Left lung (tissue), 10 donors: ENCODE measurements around the gene GPC6. TPM values are rescaled to one million over a fixed set of nuclear protein-coding genes. Genes with fewer than 3 reads are reported as not detected.
A peak's percentile ranks its signal among the peaks of the same experiment; 100 is the strongest.

Source experiments
- ATAC-seq: fragments of 200-7000 bp; cut with Tn5 transposase; one replicate; pipeline ENCODE4 v1.9.1; 2020; ENCODE audit warnings: moderate library complexity
- DNase-seq, 4 donors: peaks; one replicate each; pipeline ENCODE4 v3.0.0-alpha.2; 2013 to 2020
- H3K27ac ChIP-seq, 2 donors: fragments of 200-600 bp; sonication (generic) in 1 of 2; one replicate each; pipeline versions ENCODE4 v1.5.0 to v1.8.0; 2020 to 2021
- H3K27me3 ChIP-seq, 2 donors: fragments of 200-600 bp; sonication (generic) in 1 of 2; one replicate each; pipeline versions ENCODE4 v1.5.0 to v1.8.0; 2020 to 2021
- H3K36me3 ChIP-seq, 2 donors: fragments of 200-600 bp; sonication (generic) in 1 of 2; one replicate each; pipeline versions ENCODE4 v1.5.0 to v1.8.0; 2020 to 2021
- H3K4me1 ChIP-seq, 2 donors: fragments of 200-600 bp; one replicate each; pipeline ENCODE4 v1.8.0; 2021
- H3K4me3 ChIP-seq, 2 donors: fragments of 200-600 bp; sonication (generic) in 1 of 2; one replicate each; pipeline versions ENCODE4 v1.5.0 to v1.8.0; 2020 to 2021; ENCODE audit warnings: mild to moderate bottlenecking in 1 of 2
- H3K9me3 ChIP-seq, 2 donors: fragments of 200-600 bp; sonication (generic) in 1 of 2; one replicate each; pipeline versions ENCODE4 v1.5.0 to v1.8.0; 2020 to 2021
- intact Hi-C, 2 donors: fragments of 100-400 bp; cut with DNase I; formaldehyde crosslinking; loops; one replicate each; pipeline versions ENCODE4 v1.11.2 to v1.14.2; 2022
- polyA plus RNA-seq, 6 donors: library from polyadenylated mRNA; unstranded; fragments of 120-200 nt; gene quantifications; one replicate each; pipeline ENCODE4 v1.2.1, GENCODE V29; 2013; ENCODE audit not compliant: insufficient read length in 6 of 6
- total RNA-seq, 2 donors: library from RNA; stranded (reverse); fragmentation: NEBNext Ultra II Directional; extraction: Animal tissue kit (Norgen Biotek cat#: 25700); gene quantifications; one replicate each; pipeline ENCODE4 v1.2.1, GENCODE V29; 2021
- TF ChIP-seq, protein P1 (sequence below), 2 donors: fragments of 200-600 bp; sonication (generic) in 1 of 2; IDR thresholded peaks; one replicate each; pipeline versions ENCODE4 v1.5.0 to v1.8.0; 2021; ENCODE audit warnings: antibody characterized with exemption in 2 of 2
- donor health status: DM: no; HTN: yes; CAD: no.
- donor health status: DM: no; HTN: no; CAD: no.

GPC6 gene
- total and polyA plus RNA-seq, 8 donors: 9.6 to 25.8 (median 21.1) TPM

DNA sequence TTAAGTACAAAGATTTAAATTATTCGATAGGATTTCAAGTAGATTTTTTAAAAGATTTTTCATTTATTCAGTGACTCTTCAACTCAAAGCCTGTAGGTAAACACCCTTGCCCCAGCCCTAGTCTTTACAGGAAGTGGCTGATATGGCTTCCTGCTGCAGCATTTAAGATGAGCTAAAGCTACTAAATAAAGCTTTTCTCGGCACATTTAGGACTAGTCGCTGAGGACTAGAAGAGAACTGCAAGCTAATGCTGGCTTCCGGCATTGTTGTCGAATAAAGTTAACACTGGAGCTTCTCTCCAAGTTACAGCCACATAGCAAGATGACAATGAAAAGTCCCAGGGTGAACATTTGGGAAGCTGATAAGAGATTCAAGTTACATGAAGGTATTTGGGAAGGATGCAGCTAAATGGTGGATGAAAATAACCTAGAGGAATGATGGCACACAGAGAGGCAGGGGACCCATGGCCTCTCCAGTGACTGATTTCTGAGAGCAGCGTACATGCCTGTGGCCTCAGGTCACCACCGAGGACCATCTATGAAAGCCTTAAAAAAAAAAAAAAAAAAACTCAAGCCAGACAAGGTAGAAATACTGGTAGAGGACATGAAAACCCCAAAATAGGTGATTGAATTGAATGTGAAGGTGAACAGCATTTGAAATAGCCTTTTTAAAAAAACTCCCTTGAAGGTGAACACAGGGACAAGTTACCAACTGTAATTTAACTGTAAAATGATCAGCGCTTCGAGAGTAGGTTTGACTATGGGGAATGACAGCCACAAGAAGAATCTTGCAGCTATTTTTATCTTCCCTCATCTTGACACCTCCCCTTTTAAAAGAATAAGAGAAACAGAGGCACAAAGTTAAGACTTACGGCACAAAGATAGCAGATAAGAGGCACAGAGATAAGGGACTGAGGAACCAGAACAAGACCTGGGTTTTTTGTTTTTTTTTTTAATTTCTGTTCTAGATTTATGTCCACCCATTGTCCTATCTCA lies 1097.5 kb downstream of the GPC6 start:
- H3K36me3 ChIP-seq: no peaks in the 10 kb centered on the region
- H3K9me3 ChIP-seq: no peaks in the 10 kb centered on the region
- no peaks in the 10 kb centered on the region for H3K4me1 ChIP-seq
- DNase-seq (no peak), ATAC-seq (no peak)
- peaks cover 0 to 7% of the 10 kb centered on the region in 2 donors for H3K27me3 ChIP-seq
- TF ChIP-seq, protein P1, sequence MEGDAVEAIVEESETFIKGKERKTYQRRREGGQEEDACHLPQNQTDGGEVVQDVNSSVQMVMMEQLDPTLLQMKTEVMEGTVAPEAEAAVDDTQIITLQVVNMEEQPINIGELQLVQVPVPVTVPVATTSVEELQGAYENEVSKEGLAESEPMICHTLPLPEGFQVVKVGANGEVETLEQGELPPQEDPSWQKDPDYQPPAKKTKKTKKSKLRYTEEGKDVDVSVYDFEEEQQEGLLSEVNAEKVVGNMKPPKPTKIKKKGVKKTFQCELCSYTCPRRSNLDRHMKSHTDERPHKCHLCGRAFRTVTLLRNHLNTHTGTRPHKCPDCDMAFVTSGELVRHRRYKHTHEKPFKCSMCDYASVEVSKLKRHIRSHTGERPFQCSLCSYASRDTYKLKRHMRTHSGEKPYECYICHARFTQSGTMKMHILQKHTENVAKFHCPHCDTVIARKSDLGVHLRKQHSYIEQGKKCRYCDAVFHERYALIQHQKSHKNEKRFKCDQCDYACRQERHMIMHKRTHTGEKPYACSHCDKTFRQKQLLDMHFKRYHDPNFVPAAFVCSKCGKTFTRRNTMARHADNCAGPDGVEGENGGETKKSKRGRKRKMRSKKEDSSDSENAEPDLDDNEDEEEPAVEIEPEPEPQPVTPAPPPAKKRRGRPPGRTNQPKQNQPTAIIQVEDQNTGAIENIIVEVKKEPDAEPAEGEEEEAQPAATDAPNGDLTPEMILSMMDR (IDR thresholded peaks at IDR 0.05): no peak
- intact Hi-C loops: no loop called here
- peak overlapping the region in 1 of 2 donors; percentile 39 for H3K27ac ChIP-seq
- no peak overlapping the region for H3K4me3 ChIP-seq

- Histone ChIP-seq H3K27ac (no peak overlapping the region), H3K4me1 (peaks cover 0 to 2% of the 10 kb centered on the region in 2 donors), H3K36me3 (no peaks in the 10 kb centered on the region), H3K27me3 (peaks cover 0 to 7% of the 10 kb centered on the region in 2 donors), H3K9me3 (no peaks in the 10 kb centered on the region), H3K4me3 (no peak overlapping the region)
- DNase-seq (no peak), ATAC-seq (no peak)
- intact Hi-C loops: no loop called here
- TF ChIP-seq, protein P1 (IDR thresholded peaks at IDR 0.05): no peak
Measured at GRCh38 chr13:94324767-94325540, 1098.3 kb downstream of the GPC6 start.

- H3K4me1 ChIP-seq: peaks cover 0 to 4% of the 10 kb centered on the region in 2 donors
- intact Hi-C loops: no loop called here
- H3K36me3 ChIP-seq: no peaks in the 10 kb centered on the region
- H3K4me3 ChIP-seq: no peak overlapping the region
- TF ChIP-seq, protein P1 (IDR thresholded peaks at IDR 0.05): no peak
- no peaks in the 10 kb centered on the region for H3K9me3 ChIP-seq
- DNase-seq (no peak), ATAC-seq (no peak)
- H3K27ac ChIP-seq: no peak overlapping the region
- peaks cover 0 to 7% of the 10 kb centered on the region in 2 donors for H3K27me3 ChIP-seq
Measured at GRCh38 chr13:94325650-94326049, 1099.0 kb downstream of the GPC6 start.

- intact Hi-C loops: no loop called here
- TF ChIP-seq, protein P1 (IDR thresholded peaks at IDR 0.05): no peak
- H3K36me3 ChIP-seq: no peaks in the 10 kb centered on the region
- H3K27me3 ChIP-seq: peaks cover 0 to 7% of the 10 kb centered on the region in 2 donors
- peaks cover 0 to 4% of the 10 kb centered on the region in 2 donors for H3K4me1 ChIP-seq
- DNase-seq (no peak), ATAC-seq (no peak)
- H3K4me3 ChIP-seq: no peak overlapping the region
- H3K27ac ChIP-seq: no peak overlapping the region
- no peaks in the 10 kb centered on the region for H3K9me3 ChIP-seq
Measured at GRCh38 chr13:94327318-94327717, 1100.7 kb downstream of the GPC6 start.
